Measurements from ENCODE around the gene POLR3A.
A peak's percentile ranks its signal among the peaks of the same experiment; 100 is the strongest.

POLR3A gene

GRCh38 chr10:78044179-78044578, 14.9 kb upstream of the POLR3A start:
- Mint-ChIP-seq H3K27me3 (ENCODE audit: low read depth) (no peaks in the 10 kb centered on the region), H3K4me1 (peaks cover 66% of the 10 kb centered on the region), H3K36me3 (ENCODE audit: low read depth) (peaks cover 36% of the 10 kb centered on the region), H3K9me3 (no peaks in the 10 kb centered on the region), H3K27ac (peak overlapping the region in 2 of 3 experiments; percentile 41 to 56), H3K4me3 (no peak overlapping the region)
- TF ChIP-seq CTCF (IDR thresholded peaks at IDR 0.05; ENCODE audit: unreplicated experiment in 3 of 3): no peak

- H3K4me3 Mint-ChIP-seq: no peak overlapping the region
- H3K36me3 Mint-ChIP-seq (ENCODE audit: low read depth): peaks cover 45% of the 10 kb centered on the region
- H3K9me3 Mint-ChIP-seq: no peaks in the 10 kb centered on the region
- no peaks in the 10 kb centered on the region for H3K27me3 Mint-ChIP-seq (ENCODE audit: low read depth)
- peak overlapping the region; percentile 38 to 51 (median 41) for H3K27ac Mint-ChIP-seq
- H3K4me1 Mint-ChIP-seq: peaks cover 68% of the 10 kb centered on the region
- no peak for TF ChIP-seq CTCF (IDR thresholded peaks at IDR 0.05; ENCODE audit: unreplicated experiment in 3 of 3)
These were observed 13.4 kb upstream of the POLR3A start for GRCh38 chr10:78042752-78043104.

- peak overlapping the region; percentile 38 to 51 (median 41) for H3K27ac Mint-ChIP-seq
- no peaks in the 10 kb centered on the region for H3K27me3 Mint-ChIP-seq (ENCODE audit: low read depth)
- H3K4me1 Mint-ChIP-seq: peaks cover 68% of the 10 kb centered on the region
- no peak for TF ChIP-seq CTCF (IDR thresholded peaks at IDR 0.05; ENCODE audit: unreplicated experiment in 3 of 3)
- H3K4me3 Mint-ChIP-seq: no peak overlapping the region
- H3K9me3 Mint-ChIP-seq: no peaks in the 10 kb centered on the region
- H3K36me3 Mint-ChIP-seq (ENCODE audit: low read depth): peaks cover 50% of the 10 kb centered on the region
These were observed 12.9 kb upstream of the POLR3A start for GRCh38 chr10:78042058-78042751.

- TF ChIP-seq CTCF (IDR thresholded peaks at IDR 0.05; ENCODE audit: unreplicated experiment in 3 of 3): no peak
- Mint-ChIP-seq H3K27ac (peak overlapping the region in 2 of 3 experiments; percentile 23 to 41), H3K4me3 (no peak overlapping the region), H3K36me3 (ENCODE audit: low read depth) (peaks cover 58% of the 10 kb centered on the region), H3K4me1 (peaks cover 74% of the 10 kb centered on the region), H3K9me3 (no peaks in the 10 kb centered on the region), H3K27me3 (ENCODE audit: low read depth) (no peaks in the 10 kb centered on the region)
These were observed 12.1 kb upstream of the POLR3A start for GRCh38 chr10:78041170-78042057.

GRCh38 chr10:78039743-78040142, 10.4 kb upstream of the POLR3A start:
- Mint-ChIP-seq H3K27me3 (ENCODE audit: low read depth) (no peaks in the 10 kb centered on the region), H3K4me3 (no peak overlapping the region), H3K9me3 (no peaks in the 10 kb centered on the region), H3K27ac (no peak overlapping the region), H3K4me1 (peaks cover 87% of the 10 kb centered on the region), H3K36me3 (ENCODE audit: low read depth) (peaks cover 72% of the 10 kb centered on the region)
- no peak for TF ChIP-seq CTCF (IDR thresholded peaks at IDR 0.05; ENCODE audit: unreplicated experiment in 3 of 3)

Data from nephron (organoid).